GM23338 (cell line): ENCODE data around the gene E2F3. TPM values are rescaled to one million over a fixed set of nuclear protein-coding genes. Genes with fewer than 3 reads are reported as not detected.
A peak's percentile ranks its signal among the peaks of the same experiment; 100 is the strongest.

Experiments
- ATAC-seq: fragments of 200-7000 bp; cut with Tn5 transposase; 3 replicates; pipeline ENCODE4 v1.9.1; 2020
- DNase-seq: peaks from one replicate; pipeline ENCODE4 v3.0.0-alpha.2; 2015; ENCODE audit warnings: low spot score
- H2AFZ ChIP-seq: fragments of 200-600 bp; sonication (generic); 2 replicates; pipeline ENCODE4 v1.8.0; 2016; ENCODE audit warnings: antibody characterized with exemption, mild to moderate bottlenecking, moderate library complexity
- H3F3A ChIP-seq: fragments of 200-600 bp; sonication (generic); replicated peaks from 2 replicates; pipeline ENCODE4 v1.8.0; 2017; ENCODE audit warnings: antibody characterized with exemption, mixed run types, low read depth
- H3K27ac ChIP-seq: fragments of 200-600 bp; sonication (generic); 2 replicates; pipeline ENCODE4 v1.6.1; 2016; ENCODE audit warnings: low read depth
- H3K27me3 ChIP-seq: fragments of 200-600 bp; sonication (generic); 2 replicates; pipeline ENCODE4 v1.8.0; 2016; ENCODE audit warnings: mild to moderate bottlenecking, mixed run types, moderate library complexity; ENCODE audit not compliant: insufficient read depth
- H3K36me3 ChIP-seq: fragments of 200-600 bp; sonication (generic); 2 replicates; pipeline ENCODE4 v1.8.0; 2016; ENCODE audit warnings: mild to moderate bottlenecking; ENCODE audit not compliant: insufficient read depth
- H3K4me1 ChIP-seq: fragments of 200-600 bp; sonication (generic); 2 replicates; pipeline ENCODE4 v1.8.0; 2016; ENCODE audit warnings: mild to moderate bottlenecking, moderate library complexity; ENCODE audit not compliant: insufficient read depth
- H3K4me2 ChIP-seq: fragments of 200-600 bp; sonication (generic); 2 replicates; pipeline ENCODE4 v1.7.1; 2017; ENCODE audit warnings: mixed run types
- H3K4me3 ChIP-seq: fragments of 200-600 bp; sonication (generic); 2 replicates; pipeline ENCODE4 v1.6.1; 2016; ENCODE audit warnings: mixed run types
- H3K79me2 ChIP-seq: fragments of 200-600 bp; sonication (generic); replicated peaks from 2 replicates; pipeline ENCODE4 v1.8.0; 2017; ENCODE audit warnings: mild to moderate bottlenecking; ENCODE audit not compliant: insufficient read depth
- H3K9me2 ChIP-seq: fragments of 200-600 bp; sonication (generic); 2 replicates; pipeline ENCODE4 v1.8.0; 2017; ENCODE audit not compliant: insufficient read depth
- H4K20me1 ChIP-seq: fragments of 200-600 bp; sonication (generic); replicated peaks from 2 replicates; pipeline ENCODE4 v1.8.0; 2017; ENCODE audit warnings: mild to moderate bottlenecking; ENCODE audit not compliant: insufficient read depth
- H3K27ac Mint-ChIP-seq: 2 replicates; pipeline ENCODE4 v1.8.0; 2020; ENCODE audit warnings: inconsistent platforms, mild to moderate bottlenecking, moderate library complexity, mixed read lengths
- H3K27me3 Mint-ChIP-seq: 3 replicates; pipeline ENCODE4 v1.8.0; 2022; ENCODE audit warnings: low read depth, mild to moderate bottlenecking, moderate library complexity, mixed read lengths, inconsistent platforms; ENCODE audit not compliant: insufficient read depth, poor library complexity
- H3K36me3 Mint-ChIP-seq: 3 replicates; pipeline ENCODE4 v1.8.0; 2021; ENCODE audit warnings: low read depth, mild to moderate bottlenecking, inconsistent platforms, moderate library complexity, mixed read lengths
- H3K4me1 Mint-ChIP-seq: 3 replicates; pipeline ENCODE4 v1.8.0; 2020; ENCODE audit warnings: mild to moderate bottlenecking, inconsistent platforms, mixed read lengths
- H3K4me3 Mint-ChIP-seq: 3 replicates; pipeline ENCODE4 v1.8.0; 2021; ENCODE audit warnings: moderate library complexity, mild to moderate bottlenecking, inconsistent platforms, mixed read lengths
- H3K9me3 Mint-ChIP-seq: 3 replicates; pipeline ENCODE4 v1.8.0; 2020; ENCODE audit warnings: moderate library complexity, mild to moderate bottlenecking, inconsistent platforms, mixed read lengths
- CREB1 ChIP-seq: fragments of 250-450 bp; sonication (Bioruptor Pico); IDR thresholded peaks from 2 replicates; pipeline ENCODE4 v1.5.0; 2020; ENCODE audit warnings: low read depth, mild to moderate bottlenecking, moderate library complexity
- EZH2 ChIP-seq: fragments of 200-600 bp; sonication (generic); IDR thresholded peaks from one replicate; pipeline ENCODE4 v1.8.0; 2017; ENCODE audit warnings: antibody characterized with exemption, mild to moderate bottlenecking, low read depth; ENCODE audit not compliant: unreplicated experiment
- EZH2phosphoT487 ChIP-seq: fragments of 200-600 bp; sonication (generic); IDR thresholded peaks from one replicate; pipeline ENCODE4 v1.8.1; 2018; ENCODE audit warnings: antibody characterized with exemption; ENCODE audit not compliant: unreplicated experiment
- JUNB ChIP-seq: IDR thresholded peaks from one replicate; pipeline ENCODE4 v1.6.1; 2016; ENCODE audit warnings: antibody characterized with exemption; ENCODE audit not compliant: unreplicated experiment
- NANOG ChIP-seq: IDR thresholded peaks from 2 replicates; pipeline ENCODE4 v1.6.1; 2016; ENCODE audit warnings: antibody characterized with exemption, borderline replicate concordance
- POLR2AphosphoS5 ChIP-seq: IDR thresholded peaks from 2 replicates; pipeline ENCODE4 v1.6.1; 2016; ENCODE audit warnings: antibody characterized with exemption, low read depth
- STAT1 ChIP-seq: IDR thresholded peaks from one replicate; pipeline ENCODE4 v1.6.1; 2016; ENCODE audit warnings: antibody characterized with exemption; ENCODE audit not compliant: unreplicated experiment
- ZNF114 ChIP-seq: fragments of 250-450 bp; sonication (Bioruptor Pico); IDR thresholded peaks from 2 replicates; pipeline ENCODE4 v1.5.0; 2020; ENCODE audit warnings: mild to moderate bottlenecking, moderate library complexity
- ZNF331 ChIP-seq: fragments of 250-450 bp; sonication (Bioruptor Pico); IDR thresholded peaks from 2 replicates; pipeline ENCODE4 v1.5.0; 2020; ENCODE audit warnings: low read depth, mild to moderate bottlenecking, moderate library complexity
- ZNF462 ChIP-seq: fragments of 250-450 bp; sonication (Bioruptor Pico); IDR thresholded peaks from 2 replicates; pipeline ENCODE4 v1.5.0; 2020; ENCODE audit warnings: mild to moderate bottlenecking, moderate library complexity
- polyA plus RNA-seq: library from polyadenylated mRNA; unstranded; fragments of >200 nt; fragmentation: Nextera tagmentation; extraction: Ambion mirVana; gene quantifications from 2 replicates; pipeline ENCODE4 v1.2.1, GENCODE V29; 2016
- total RNA-seq: library from RNA; depleted of rRNA; stranded (reverse); fragments of >200 nt; shearing (Covaris generic); gene quantifications from 2 replicates; pipeline ENCODE4 v1.2.3, GENCODE V29; 2014
- TF ChIP-seq, protein P1 (sequence below): IDR thresholded peaks from one replicate; pipeline ENCODE4 v1.6.1; 2018; ENCODE audit warnings: antibody characterized with exemption; ENCODE audit not compliant: unreplicated experiment
- TF ChIP-seq, protein P2 (sequence below): IDR thresholded peaks from 2 replicates; pipeline ENCODE4 v1.6.1; 2016; ENCODE audit warnings: antibody characterized with exemption
- TF ChIP-seq, protein P3 (sequence below), 2 experiments: fragments of 200-600 bp in 1 of 2; sonication (generic) in 1 of 2; conservative IDR thresholded peaks; 2 replicates each; pipeline versions ENCODE4 v1.5.1 to v1.6.1; 2016 to 2017; ENCODE audit warnings: antibody characterized with exemption in 2 of 2, low read depth in 2 of 2, mild to moderate bottlenecking in 2 of 2, moderate library complexity in 1 of 2

Gene E2F3
- total and polyA plus RNA-seq, 2 experiments from 2014 or later, result 27.2 to 33.5 TPM

DNA sequence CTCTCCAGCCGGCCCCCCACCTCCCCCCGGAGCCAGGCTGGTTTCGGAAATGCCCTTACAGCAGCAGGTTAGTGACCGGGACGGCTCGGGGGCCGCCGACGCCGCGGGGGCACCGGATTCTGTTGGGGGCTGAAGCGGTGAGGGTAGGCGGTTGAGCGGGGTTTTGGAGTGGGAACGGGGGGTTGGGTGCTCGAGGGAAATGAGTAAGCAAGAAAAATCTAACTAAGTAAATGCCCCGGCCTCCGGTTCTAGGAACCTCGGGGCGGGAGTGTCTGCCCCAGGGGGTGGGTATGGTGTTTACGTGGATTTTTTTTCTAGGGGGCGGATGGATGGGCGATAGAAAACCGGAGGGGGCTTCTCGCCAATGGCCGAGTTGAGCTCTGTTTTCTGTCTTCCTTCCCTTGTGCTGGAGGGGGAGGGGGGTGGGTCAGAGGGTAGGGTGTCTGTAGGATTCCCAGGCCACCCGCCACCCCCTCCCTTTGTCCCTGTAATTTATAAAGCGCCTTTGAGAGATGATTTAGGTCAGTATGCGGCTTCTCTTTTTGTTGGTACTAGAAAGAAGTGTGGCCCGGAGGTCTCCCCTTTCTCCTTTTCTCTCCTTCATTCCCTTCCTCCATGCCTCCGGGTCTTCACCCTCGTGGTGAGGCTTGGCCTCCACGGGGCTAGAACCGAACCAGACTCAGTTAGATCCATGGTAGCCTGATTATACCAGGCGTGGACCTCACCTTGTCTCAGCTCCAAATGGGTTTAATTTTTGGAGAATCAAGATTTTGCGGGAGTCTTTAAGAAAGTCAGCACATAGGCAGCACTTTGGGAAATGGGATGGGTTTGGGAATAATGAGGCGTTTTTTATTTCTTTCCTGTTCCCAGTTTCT is 2.3 kb downstream of the E2F3 start:
- no peaks in the 10 kb centered on the region for H3K36me3 ChIP-seq
- H2AFZ ChIP-seq, result no peak overlapping the region
- Mint-ChIP-seq H3K27me3 (peaks cover 24% of the 10 kb centered on the region), H3K4me1 (peaks cover 29% of the 10 kb centered on the region), H3K4me3 (peak overlapping the region; percentile 95), H3K27ac (peak overlapping the region; percentile 97), H3K36me3 (peaks cover 37% of the 10 kb centered on the region), H3K9me3 (0 out of 3 replicates have a peak, but pooled peaks cover 3% of the 10 kb centered on the region)
- peak; percentile 69 for DNase-seq
- TF ChIP-seq ZNF331 (CRISPR knock-in tag), result no peak
- TF ChIP-seq ZNF462 (CRISPR knock-in tag), result no peak
- TF ChIP-seq EZH2, result no peak
- TF ChIP-seq CREB1, result no peak
- no peak for TF ChIP-seq ZNF114 (CRISPR knock-in tag)
- TF ChIP-seq, protein P1, sequence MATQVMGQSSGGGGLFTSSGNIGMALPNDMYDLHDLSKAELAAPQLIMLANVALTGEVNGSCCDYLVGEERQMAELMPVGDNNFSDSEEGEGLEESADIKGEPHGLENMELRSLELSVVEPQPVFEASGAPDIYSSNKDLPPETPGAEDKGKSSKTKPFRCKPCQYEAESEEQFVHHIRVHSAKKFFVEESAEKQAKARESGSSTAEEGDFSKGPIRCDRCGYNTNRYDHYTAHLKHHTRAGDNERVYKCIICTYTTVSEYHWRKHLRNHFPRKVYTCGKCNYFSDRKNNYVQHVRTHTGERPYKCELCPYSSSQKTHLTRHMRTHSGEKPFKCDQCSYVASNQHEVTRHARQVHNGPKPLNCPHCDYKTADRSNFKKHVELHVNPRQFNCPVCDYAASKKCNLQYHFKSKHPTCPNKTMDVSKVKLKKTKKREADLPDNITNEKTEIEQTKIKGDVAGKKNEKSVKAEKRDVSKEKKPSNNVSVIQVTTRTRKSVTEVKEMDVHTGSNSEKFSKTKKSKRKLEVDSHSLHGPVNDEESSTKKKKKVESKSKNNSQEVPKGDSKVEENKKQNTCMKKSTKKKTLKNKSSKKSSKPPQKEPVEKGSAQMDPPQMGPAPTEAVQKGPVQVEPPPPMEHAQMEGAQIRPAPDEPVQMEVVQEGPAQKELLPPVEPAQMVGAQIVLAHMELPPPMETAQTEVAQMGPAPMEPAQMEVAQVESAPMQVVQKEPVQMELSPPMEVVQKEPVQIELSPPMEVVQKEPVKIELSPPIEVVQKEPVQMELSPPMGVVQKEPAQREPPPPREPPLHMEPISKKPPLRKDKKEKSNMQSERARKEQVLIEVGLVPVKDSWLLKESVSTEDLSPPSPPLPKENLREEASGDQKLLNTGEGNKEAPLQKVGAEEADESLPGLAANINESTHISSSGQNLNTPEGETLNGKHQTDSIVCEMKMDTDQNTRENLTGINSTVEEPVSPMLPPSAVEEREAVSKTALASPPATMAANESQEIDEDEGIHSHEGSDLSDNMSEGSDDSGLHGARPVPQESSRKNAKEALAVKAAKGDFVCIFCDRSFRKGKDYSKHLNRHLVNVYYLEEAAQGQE, result no peak
- no peak for TF ChIP-seq NANOG
- no peak for TF ChIP-seq STAT1
- no peak for TF ChIP-seq EZH2phosphoT487
- no peak for TF ChIP-seq POLR2AphosphoS5
- TF ChIP-seq JUNB, result no peak
- TF ChIP-seq, protein P2, sequence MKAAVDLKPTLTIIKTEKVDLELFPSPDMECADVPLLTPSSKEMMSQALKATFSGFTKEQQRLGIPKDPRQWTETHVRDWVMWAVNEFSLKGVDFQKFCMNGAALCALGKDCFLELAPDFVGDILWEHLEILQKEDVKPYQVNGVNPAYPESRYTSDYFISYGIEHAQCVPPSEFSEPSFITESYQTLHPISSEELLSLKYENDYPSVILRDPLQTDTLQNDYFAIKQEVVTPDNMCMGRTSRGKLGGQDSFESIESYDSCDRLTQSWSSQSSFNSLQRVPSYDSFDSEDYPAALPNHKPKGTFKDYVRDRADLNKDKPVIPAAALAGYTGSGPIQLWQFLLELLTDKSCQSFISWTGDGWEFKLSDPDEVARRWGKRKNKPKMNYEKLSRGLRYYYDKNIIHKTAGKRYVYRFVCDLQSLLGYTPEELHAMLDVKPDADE, result no peak
- TF ChIP-seq, protein P3, sequence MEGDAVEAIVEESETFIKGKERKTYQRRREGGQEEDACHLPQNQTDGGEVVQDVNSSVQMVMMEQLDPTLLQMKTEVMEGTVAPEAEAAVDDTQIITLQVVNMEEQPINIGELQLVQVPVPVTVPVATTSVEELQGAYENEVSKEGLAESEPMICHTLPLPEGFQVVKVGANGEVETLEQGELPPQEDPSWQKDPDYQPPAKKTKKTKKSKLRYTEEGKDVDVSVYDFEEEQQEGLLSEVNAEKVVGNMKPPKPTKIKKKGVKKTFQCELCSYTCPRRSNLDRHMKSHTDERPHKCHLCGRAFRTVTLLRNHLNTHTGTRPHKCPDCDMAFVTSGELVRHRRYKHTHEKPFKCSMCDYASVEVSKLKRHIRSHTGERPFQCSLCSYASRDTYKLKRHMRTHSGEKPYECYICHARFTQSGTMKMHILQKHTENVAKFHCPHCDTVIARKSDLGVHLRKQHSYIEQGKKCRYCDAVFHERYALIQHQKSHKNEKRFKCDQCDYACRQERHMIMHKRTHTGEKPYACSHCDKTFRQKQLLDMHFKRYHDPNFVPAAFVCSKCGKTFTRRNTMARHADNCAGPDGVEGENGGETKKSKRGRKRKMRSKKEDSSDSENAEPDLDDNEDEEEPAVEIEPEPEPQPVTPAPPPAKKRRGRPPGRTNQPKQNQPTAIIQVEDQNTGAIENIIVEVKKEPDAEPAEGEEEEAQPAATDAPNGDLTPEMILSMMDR (conservative IDR thresholded peaks at IDR 0.05; ENCODE audit: low read depth in 2 of 2), result no peak
- H3K4me1 ChIP-seq, result peaks cover 25% of the 10 kb centered on the region
- ATAC-seq, result peak; percentile 1; the same call in 2 of the 3 replicates
- H3K27ac ChIP-seq, result peak overlapping the region; percentile 96
- no peaks in the 10 kb centered on the region for H3K9me2 ChIP-seq
- H3K4me3 ChIP-seq, result peak overlapping the region; percentile 91
- no peaks in the 10 kb centered on the region for H3F3A ChIP-seq
- peaks cover 65% of the 10 kb centered on the region for H3K79me2 ChIP-seq
- H4K20me1 ChIP-seq, result peaks cover 40% of the 10 kb centered on the region
- peak overlapping the region; percentile 95 for H3K4me2 ChIP-seq
- H3K27me3 ChIP-seq, result no peaks in the 10 kb centered on the region
